ENCODE data around the gene CENPO. TPM values are rescaled to one million over a fixed set of nuclear protein-coding genes. Genes with fewer than 3 reads are reported as not detected.

The CENPO gene
- total and polyA plus RNA-seq, 2 of the 4 experiments (the other 2 are of a cell fraction) = 20.1 to 27.2 TPM

- CTCF ChIA-PET = interaction anchor here (0.7 kb wide), 1 partner anchor 13 kb away, joined by 4 read pairs; no protein-coding TSS in a partner anchor
- in situ Hi-C loops (cut with MboI; ENCODE audit: low sequenced_read_pairs) = loop anchor here (5.0 kb wide), 2 partner anchors 214 to 419 kb away; no protein-coding TSS in a partner anchor
These were observed 33.5 kb downstream of the CENPO start for GRCh38 chr2:24826773-24827145.

More at GRCh38 chr2:24826773-24827145, 33.5 kb downstream of the CENPO start:
- Histone ChIP-seq H3K4me1 (ENCODE audit: control insufficient read depth, insufficient read depth, low read length) (no peaks in the 10 kb centered on the region), H4K5ac (ENCODE audit: low read depth, low read length) (no peak overlapping the region), H4K8ac (ENCODE audit: low read depth in 2 of 2, low read length in 2 of 2) (no peak overlapping the region), H3K4me3 (ENCODE audit: insufficient read depth, low read depth, low read length) (no peak overlapping the region), H3K9me1 (ENCODE audit: insufficient read depth, low read length) (0 out of 2 replicates have a peak, but pooled peaks cover 2% of the 10 kb centered on the region), H2BK15ac (ENCODE audit: low read depth, low read length) (no peak overlapping the region), H3K36me3 (ENCODE audit: control insufficient read depth, insufficient read depth, low read length) (peaks cover 24% of the 10 kb centered on the region), H3K23ac (ENCODE audit: low read depth, low read length) (no peak overlapping the region), H3K27me3 (ENCODE audit: control insufficient read depth, insufficient read depth, low read length) (no peaks in the 10 kb centered on the region), H3K79me1 (ENCODE audit: low read depth in 1 of 2, low read length in 2 of 2) (peaks cover 0 to 16% of the 10 kb centered on the region in 2 experiments; a peak in 1 of 4 replicates), H4K91ac (ENCODE audit: insufficient read depth, low read depth, low read length) (no peak overlapping the region), H3K4me2 (ENCODE audit: low read depth, low read length) (no peak overlapping the region), H3K27ac (ENCODE audit: insufficient read depth, low read length) (no peak overlapping the region), H3K9me3 (ENCODE audit: control insufficient read depth, insufficient read depth, low read length) (no peaks in the 10 kb centered on the region), H2AK5ac (ENCODE audit: low read depth, low read length) (no peak overlapping the region), H2BK120ac (ENCODE audit: low read depth, low read length) (no peak overlapping the region), H3K9ac (ENCODE audit: low read depth, low read length) (no peak overlapping the region), H2AK9ac (replicated peaks; ENCODE audit: low read depth, low read length, poor library complexity) (no peak overlapping the region), H2BK20ac (ENCODE audit: low read depth, low read length) (no peak overlapping the region), H2BK5ac (ENCODE audit: low read depth, low read length, poor library complexity, severe bottlenecking) (no peak overlapping the region), H4K20me1 (ENCODE audit: insufficient read depth, low read length) (0 out of 2 replicates have a peak, but pooled peaks cover 4% of the 10 kb centered on the region), H2AFZ (replicated peaks; ENCODE audit: low read length, poor library complexity) (no peak overlapping the region), H3K14ac (replicated peaks; ENCODE audit: low read depth, low read length) (no peak overlapping the region), H3K56ac (ENCODE audit: extremely low read depth, insufficient read depth, low read length) (no peak overlapping the region), H3K4ac (ENCODE audit: low read depth, low read length) (no peak overlapping the region), H3K18ac (ENCODE audit: low read depth, low read length) (no peak overlapping the region)
- intact Hi-C loops (cut with micrococcal nuclease) = loop anchor here (1.0 to 5.0 kb wide), 6 partner anchors 34 to 416 kb away; partner anchors contain the start of genes DNAJC27 and NCOA1
- ATAC-seq (ENCODE audit: low read depth) = no peak
- POLR2A ChIA-PET (ENCODE audit: unreplicated experiment) = no interaction called here
- BruUV-seq (replicated peaks) = no TSS peak
- TF ChIP-seq MAFK (IDR thresholded peaks at IDR 0.05; ENCODE audit: low read depth, low read length) = no peak
- TF ChIP-seq FOS (IDR thresholded peaks at IDR 0.05; ENCODE audit: low read depth, low read length) = no peak
- no peak for TF ChIP-seq POLR2A (IDR thresholded peaks at IDR 0.05; ENCODE audit: low read depth, low read length)
- no peak for TF ChIP-seq CEBPB (IDR thresholded peaks at IDR 0.05; ENCODE audit: low read depth, low read length)
- TF ChIP-seq RFX5 (IDR thresholded peaks at IDR 0.05; ENCODE audit: low read depth, low read length) = no peak
- TF ChIP-seq SMC3 (IDR thresholded peaks at IDR 0.05; ENCODE audit: low read depth, low read length) = no peak
- no peak for TF ChIP-seq BHLHE40 (IDR thresholded peaks at IDR 0.05; ENCODE audit: low read depth, low read length)
- no peak for TF ChIP-seq MAZ (IDR thresholded peaks at IDR 0.05; ENCODE audit: borderline replicate concordance, low read depth, low read length)
- no peak for TF ChIP-seq CTCF (conservative IDR thresholded peaks at IDR 0.05; ENCODE audit: low read depth, low read length)
- TF ChIP-seq USF2 (IDR thresholded peaks at IDR 0.05; ENCODE audit: low read depth, low read length) = no peak
- no peak for TF ChIP-seq CHD1 (IDR thresholded peaks at IDR 0.05; ENCODE audit: low read depth, low read length)
- no peak for TF ChIP-seq MXI1 (IDR thresholded peaks at IDR 0.05; ENCODE audit: borderline replicate concordance, low read depth, low read length)
- TF ChIP-seq RAD21 (IDR thresholded peaks at IDR 0.05; ENCODE audit: low read length) = no peak
- TF ChIP-seq ELK1 (IDR thresholded peaks at IDR 0.05; ENCODE audit: borderline replicate concordance, low read depth, low read length) = no peak
- no peak for TF ChIP-seq RCOR1 (IDR thresholded peaks at IDR 0.05; ENCODE audit: insufficient replicate concordance, low read length)
- TF ChIP-seq NFE2L2 (IDR thresholded peaks at IDR 0.05; ENCODE audit: low read depth, low read length) = no peak
- dilution Hi-C loops (cut with HindIII; ENCODE audit: low sequenced_read_pairs, unreplicated experiment) = no loop called here
- no CpG with 5 or more reads among the region's 5 CpGs for WGBS, 2 experiments (ENCODE audit: extremely low coverage in 2 of 2, insufficient read length in 1 of 2)
- no peak for DNase-seq
